Tibial nerve (tissue), 4 donors: ENCODE data around the gene ADAMTS17. TPM values are rescaled to one million over a fixed set of nuclear protein-coding genes. Genes with fewer than 3 reads are reported as not detected.

Experiments
- DNase-seq, 2 donors: peaks; one replicate each; pipeline ENCODE4 v3.0.0-alpha.2; 2019; ENCODE audit warnings: low spot score in 2 of 2
- H3K27ac ChIP-seq, 4 donors: fragments of 200-600 bp; sonication (generic) in 3 of 4; one replicate each; pipeline ENCODE4 v1.5.1; 2017 to 2019; ENCODE audit warnings: mild to moderate bottlenecking in 1 of 4
- H3K27me3 ChIP-seq, 2 donors: fragments of 200-600 bp; sonication (generic) in 1 of 2; one replicate each; pipeline versions ENCODE4 v1.5.1 to v1.6.0; 2017 to 2019
- H3K36me3 ChIP-seq, 3 donors: fragments of 200-600 bp; sonication (generic); one replicate each; pipeline ENCODE4 v1.5.1; 2018 to 2019
- H3K4me1 ChIP-seq, 4 donors: fragments of 200-600 bp; sonication (generic) in 3 of 4; one replicate each; pipeline ENCODE4 v1.5.1; 2017 to 2019
- H3K4me3 ChIP-seq, 4 donors: fragments of 200-600 bp; sonication (generic) in 3 of 4; one replicate each; pipeline ENCODE4 v1.5.1; 2017 to 2019; ENCODE audit warnings: mild to moderate bottlenecking in 1 of 4, moderate library complexity in 1 of 4
- H3K9me3 ChIP-seq, 4 donors: fragments of 200-600 bp; sonication (generic) in 3 of 4; one replicate each; pipeline ENCODE4 v1.5.1; 2017 to 2019
- CTCF ChIP-seq, 5 experiments: fragments of 200-600 bp in 3 of 5; fragments of 450-650 bp in 2 of 5; sonication (generic) in 3 of 5; IDR thresholded peaks; one replicate each; pipeline ENCODE4 v1.5.1; 2016 to 2019; ENCODE audit warnings: antibody characterized with exemption in 5 of 5, mild to moderate bottlenecking in 3 of 5, moderate library complexity in 2 of 5
- EP300 ChIP-seq, 2 donors: sonication (generic); formaldehyde crosslinking; IDR thresholded peaks; one replicate each; pipeline ENCODE4 v1.6.1; 2017; ENCODE audit warnings: antibody characterized with exemption in 2 of 2, mild to moderate bottlenecking in 1 of 2
- POLR2A ChIP-seq, 2 donors: fragments of 450-650 bp; IDR thresholded peaks; one replicate each; pipeline ENCODE4 v1.6.1; 2017; ENCODE audit warnings: antibody characterized with exemption in 2 of 2, mild to moderate bottlenecking in 2 of 2, moderate library complexity in 2 of 2
- WGBS, 2 donors: methylation state at CpG; one replicate each; pipeline ENCODE4 v1.1.5; 2018; 5-methylcytosine and 5-hydroxymethylcytosine counted together
- total RNA-seq, 4 donors: library from RNA; depleted of rRNA; stranded (reverse); fragments of >200 nt; gene quantifications; one replicate each; pipeline ENCODE4 v1.1.0, GENCODE V29; 2016

Gene ADAMTS17
- total RNA-seq, 4 donors from 2014 or later: 0.66 to 5.5 (median 3.7) TPM

DNA sequence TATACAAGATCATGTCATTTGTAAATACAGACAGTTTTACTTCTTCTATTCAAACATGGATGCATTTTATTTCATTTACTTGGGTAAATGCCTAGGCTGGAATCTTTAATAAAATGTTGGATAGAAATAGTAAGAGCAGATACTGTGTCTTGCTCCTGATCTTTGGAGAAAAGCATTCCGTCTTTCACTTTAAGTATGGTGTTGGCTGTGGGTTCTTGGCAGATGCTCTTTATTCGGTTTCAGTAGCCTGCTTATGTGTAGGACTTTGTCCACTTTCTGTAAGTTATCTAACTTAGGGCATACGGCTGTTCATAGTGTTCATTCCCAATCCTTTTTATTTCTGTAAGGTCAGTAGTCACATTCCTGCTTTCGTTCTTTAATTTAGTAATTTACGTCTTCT lies 303.0 kb downstream of the ADAMTS17 start:
- peaks cover 0 to 15% (median 7%) of the 10 kb centered on the region in 4 donors for H3K4me1 ChIP-seq
- H3K27me3 ChIP-seq: no peaks in the 10 kb centered on the region
- H3K4me3 ChIP-seq: no peak overlapping the region
- H3K36me3 ChIP-seq: no peaks in the 10 kb centered on the region
- TF ChIP-seq POLR2A (IDR thresholded peaks at IDR 0.05) (no peak), EP300 (IDR thresholded peaks at IDR 0.05) (no peak), CTCF (IDR thresholded peaks at IDR 0.05) (no peak)
- H3K9me3 ChIP-seq: no peaks in the 10 kb centered on the region
- no peak overlapping the region for H3K27ac ChIP-seq
- no peak for DNase-seq
- WGBS, 2 donors: 51 to 65% methylated on average over 5 of the region's 5 CpGs

DNA sequence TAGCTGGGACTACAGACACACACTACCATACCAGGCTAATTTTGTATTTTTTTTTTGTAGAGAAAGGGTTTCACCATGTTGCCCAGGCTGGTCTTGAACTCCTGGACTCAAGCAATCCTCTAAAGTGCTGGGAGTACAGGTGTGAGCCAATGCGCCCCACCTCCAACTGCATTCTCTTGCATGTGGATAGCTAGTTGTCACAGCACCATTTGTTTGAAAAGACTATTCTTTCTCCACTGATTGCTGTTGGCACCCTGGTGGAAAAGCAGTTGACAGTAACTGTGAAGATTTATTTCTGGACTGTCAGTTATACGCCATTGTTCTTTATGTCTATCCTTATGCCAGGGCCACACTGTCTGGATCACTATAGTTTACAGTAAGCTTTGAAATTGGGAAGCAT lies 303.9 kb downstream of the ADAMTS17 start:
- Histone ChIP-seq H3K36me3 (no peaks in the 10 kb centered on the region), H3K4me3 (no peak overlapping the region), H3K27me3 (no peaks in the 10 kb centered on the region), H3K27ac (no peak overlapping the region), H3K4me1 (peaks cover 0 to 16% (median 3%) of the 10 kb centered on the region in 4 donors), H3K9me3 (no peaks in the 10 kb centered on the region)
- no peak for DNase-seq
- WGBS, 2 donors: 95 to 96% methylated on average over 2 of the region's 2 CpGs
- TF ChIP-seq EP300 (IDR thresholded peaks at IDR 0.05): no peak
- TF ChIP-seq POLR2A (IDR thresholded peaks at IDR 0.05): no peak
- TF ChIP-seq CTCF (IDR thresholded peaks at IDR 0.05): no peak

DNA sequence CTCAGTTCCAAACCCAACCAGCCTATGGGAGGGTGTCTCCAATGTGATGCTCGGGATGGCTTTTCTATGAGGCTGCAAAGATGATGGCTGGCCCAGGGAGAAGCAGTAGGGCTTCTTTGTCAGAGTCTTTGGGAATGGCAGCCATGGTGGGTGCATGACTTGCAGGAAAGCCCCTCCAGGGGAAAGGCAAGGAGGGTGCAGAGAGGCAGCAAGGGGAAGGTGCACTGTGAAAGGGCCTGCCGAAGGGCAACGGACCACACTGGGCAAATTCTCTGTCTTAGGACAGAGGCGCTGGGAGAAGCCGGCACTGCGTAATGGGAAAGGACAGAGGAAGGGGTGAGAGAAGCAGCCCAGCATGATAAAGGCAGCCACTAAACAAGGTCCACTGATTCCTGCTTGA lies 305.8 kb downstream of the ADAMTS17 start:
- no peak for TF ChIP-seq EP300 (IDR thresholded peaks at IDR 0.05)
- TF ChIP-seq POLR2A (IDR thresholded peaks at IDR 0.05): no peak
- no peak for TF ChIP-seq CTCF (IDR thresholded peaks at IDR 0.05)
- no peaks in the 10 kb centered on the region for H3K27me3 ChIP-seq
- H3K36me3 ChIP-seq: no peaks in the 10 kb centered on the region
- 96 to 97% methylated on average over 6 of the region's 6 CpGs for WGBS, 2 donors
- H3K9me3 ChIP-seq: no peaks in the 10 kb centered on the region
- DNase-seq: no peak
- no peak overlapping the region for H3K27ac ChIP-seq
- no peak overlapping the region for H3K4me3 ChIP-seq
- H3K4me1 ChIP-seq: peaks cover 0 to 22% (median 5%) of the 10 kb centered on the region in 4 donors

- H3K9me3 ChIP-seq: no peaks in the 10 kb centered on the region
- H3K36me3 ChIP-seq: no peaks in the 10 kb centered on the region
- WGBS, 2 donors: 88 to 93% methylated on average over 7 of the region's 7 CpGs
- TF ChIP-seq CTCF (IDR thresholded peaks at IDR 0.05) (no peak), EP300 (IDR thresholded peaks at IDR 0.05) (no peak), POLR2A (IDR thresholded peaks at IDR 0.05) (no peak)
- H3K4me1 ChIP-seq: peaks cover 0 to 22% (median 5%) of the 10 kb centered on the region in 4 donors
- DNase-seq: no peak
- no peak overlapping the region for H3K27ac ChIP-seq
- H3K4me3 ChIP-seq: no peak overlapping the region
- H3K27me3 ChIP-seq: no peaks in the 10 kb centered on the region
Observed at GRCh38 chr15:100034191-100034590, 307.6 kb downstream of the ADAMTS17 start.

GRCh38 chr15:100033140-100033857 lies 308.5 kb downstream of the ADAMTS17 start:
- H3K9me3 ChIP-seq: no peaks in the 10 kb centered on the region
- no peaks in the 10 kb centered on the region for H3K27me3 ChIP-seq
- peak in 1 of 2 donors; percentile 39 for DNase-seq
- H3K36me3 ChIP-seq: no peaks in the 10 kb centered on the region
- H3K4me1 ChIP-seq: peaks cover 0 to 22% (median 5%) of the 10 kb centered on the region in 4 donors
- no peak overlapping the region for H3K4me3 ChIP-seq
- H3K27ac ChIP-seq: peak overlapping the region in 2 of 4 donors; percentile 36 to 68
- WGBS, 2 donors: 63 to 74% methylated on average over 5 of the region's 5 CpGs
- TF ChIP-seq EP300 (IDR thresholded peaks at IDR 0.05): peak in 1 of 2 donors; percentile 79
- TF ChIP-seq POLR2A (IDR thresholded peaks at IDR 0.05): no peak
